HEK293T (cell line): Measurements from ENCODE around the gene KDELR1.
"Not testable (repeated sequence)": the region's sequence is repeated elsewhere in the genome, so short reads cannot be mapped to it uniquely, and the experiment has no call there.

Source experiments
- CTCF ChIA-PET: fragments of 350-600 bp; formaldehyde crosslinking; extraction: SDS; loops from one replicate; lab custom pipeline; 2021; ENCODE audit warnings: antibody characterized with exemption, inconsistent platforms; lab: Yijun Ruan, JAX
- POLR2A ChIA-PET: fragments of 350-600 bp; formaldehyde crosslinking; extraction: SDS; loops from one replicate; lab custom pipeline; 2020; ENCODE audit warnings: antibody characterized with exemption, inconsistent platforms; lab: Yijun Ruan, JAX
- DNase-seq: peaks from one replicate; pipeline ENCODE4 v3.0.0; 2012; ENCODE audit warnings: mixed read lengths; ENCODE audit errors: extremely low spot score
- ARNT ChIP-seq: fragments of 450-650 bp; IDR thresholded peaks from 2 replicates; pipeline ENCODE4 v1.6.1; 2017; ENCODE audit warnings: mild to moderate bottlenecking
- BHLHE40 ChIP-seq: fragments of 450-650 bp; IDR thresholded peaks from 2 replicates; pipeline ENCODE4 v1.6.1; 2016; ENCODE audit warnings: mild to moderate bottlenecking, moderate library complexity, borderline replicate concordance
- CTBP1 ChIP-seq: fragments of 450-650 bp; IDR thresholded peaks from 2 replicates; pipeline ENCODE4 v1.6.1; 2016; ENCODE audit warnings: borderline replicate concordance
- ELF4 ChIP-seq: fragments of 450-650 bp; IDR thresholded peaks from 2 replicates; pipeline ENCODE4 v1.6.1; 2017; ENCODE audit warnings: antibody characterized with exemption
- FOXA1 ChIP-seq: fragments of 450-650 bp; IDR thresholded peaks from 2 replicates; pipeline ENCODE4 v1.6.1; 2016; ENCODE audit warnings: mild to moderate bottlenecking
- FOXK2 ChIP-seq: fragments of 450-650 bp; IDR thresholded peaks from 2 replicates; pipeline ENCODE4 v1.6.1; 2016; ENCODE audit warnings: mild to moderate bottlenecking
- FOXM1 ChIP-seq: fragments of 450-650 bp; IDR thresholded peaks from 2 replicates; pipeline ENCODE4 v1.6.1; 2017; ENCODE audit warnings: mild to moderate bottlenecking, borderline replicate concordance
- HDGF ChIP-seq: fragments of 450-650 bp; IDR thresholded peaks from 2 replicates; pipeline ENCODE4 v1.6.1; 2017; ENCODE audit warnings: antibody characterized with exemption, borderline replicate concordance
- L3MBTL2 ChIP-seq: fragments of 450-650 bp; conservative IDR thresholded peaks from 2 replicates; pipeline ENCODE4 v1.6.1; 2016; ENCODE audit warnings: mild to moderate bottlenecking
- LEF1 ChIP-seq: fragments of 450-650 bp; IDR thresholded peaks from 2 replicates; pipeline ENCODE4 v1.6.1; 2017; ENCODE audit warnings: mild to moderate bottlenecking, borderline replicate concordance
- NFRKB ChIP-seq: fragments of 450-650 bp; IDR thresholded peaks from 2 replicates; pipeline ENCODE4 v1.6.1; 2016; ENCODE audit warnings: mild to moderate bottlenecking, moderate library complexity
- SP1 ChIP-seq: fragments of 450-650 bp; IDR thresholded peaks from 2 replicates; pipeline ENCODE4 v1.6.1; 2017
- SUZ12 ChIP-seq: fragments of 450-650 bp; IDR thresholded peaks from 2 replicates; pipeline ENCODE4 v1.6.1; 2016; ENCODE audit warnings: mild to moderate bottlenecking
- TARDBP ChIP-seq: fragments of 450-650 bp; IDR thresholded peaks from 2 replicates; pipeline ENCODE4 v1.6.1; 2016
- ZNF384 ChIP-seq: fragments of 450-650 bp; IDR thresholded peaks from 2 replicates; pipeline ENCODE4 v1.6.1; 2016
- TF ChIP-seq, protein P1 (sequence below): fragments of 450-650 bp; IDR thresholded peaks from 2 replicates; pipeline ENCODE4 v1.6.1; 2016

The KDELR1 gene

DNA sequence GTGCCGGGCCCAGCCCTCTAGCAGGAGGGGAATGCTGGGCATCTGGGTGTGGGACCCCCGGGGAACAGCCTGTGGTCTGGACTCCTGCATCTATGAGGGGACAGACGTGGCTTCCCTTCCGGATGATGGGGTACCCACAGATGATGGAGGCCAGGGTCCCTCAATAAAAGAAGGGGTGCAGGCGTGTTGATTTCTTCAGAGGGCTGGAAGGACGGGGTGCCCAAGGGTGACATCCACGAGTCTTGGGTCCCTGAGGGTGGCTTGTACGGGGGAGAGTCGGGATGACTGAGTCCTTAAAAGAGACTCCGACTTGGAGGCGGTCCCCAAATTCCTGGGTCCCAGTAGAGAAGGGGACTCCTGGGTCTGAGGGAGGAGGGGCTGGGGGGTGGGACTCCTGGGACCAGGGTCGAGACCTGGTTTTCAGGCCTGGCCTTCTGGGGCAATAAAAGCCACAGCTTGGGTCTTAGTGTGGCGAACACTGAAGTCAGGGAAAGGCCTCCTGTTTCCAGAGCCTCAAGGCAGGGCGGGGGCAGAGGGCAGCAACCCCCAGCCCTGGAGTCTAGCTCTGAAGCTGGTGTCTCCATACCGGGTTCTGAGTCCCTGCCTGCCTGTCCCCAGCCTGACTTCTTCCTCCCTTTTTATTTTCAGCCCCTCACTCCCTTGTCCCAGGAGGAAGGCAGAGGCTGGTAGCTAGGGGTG is 1.7 kb upstream of the KDELR1 start:
- CTCF ChIA-PET = interaction anchor here (1.0 kb wide), 1 partner anchor 11 kb away, joined by 3 read pairs; no protein-coding TSS in a partner anchor
- TF ChIP-seq TARDBP = no peak
- TF ChIP-seq NFRKB = no peak
- no peak for TF ChIP-seq FOXA1
- TF ChIP-seq L3MBTL2 = no peak
- TF ChIP-seq SP1 = no peak
- TF ChIP-seq SUZ12 = no peak
- no peak for TF ChIP-seq FOXK2
- no peak for TF ChIP-seq ELF4
- TF ChIP-seq ZNF384 = no peak
- no peak for TF ChIP-seq CTBP1
- no peak for TF ChIP-seq ARNT
- no peak for TF ChIP-seq BHLHE40
- TF ChIP-seq HDGF = no peak
- no peak for TF ChIP-seq FOXM1
- no peak for TF ChIP-seq LEF1
- TF ChIP-seq, protein P1, sequence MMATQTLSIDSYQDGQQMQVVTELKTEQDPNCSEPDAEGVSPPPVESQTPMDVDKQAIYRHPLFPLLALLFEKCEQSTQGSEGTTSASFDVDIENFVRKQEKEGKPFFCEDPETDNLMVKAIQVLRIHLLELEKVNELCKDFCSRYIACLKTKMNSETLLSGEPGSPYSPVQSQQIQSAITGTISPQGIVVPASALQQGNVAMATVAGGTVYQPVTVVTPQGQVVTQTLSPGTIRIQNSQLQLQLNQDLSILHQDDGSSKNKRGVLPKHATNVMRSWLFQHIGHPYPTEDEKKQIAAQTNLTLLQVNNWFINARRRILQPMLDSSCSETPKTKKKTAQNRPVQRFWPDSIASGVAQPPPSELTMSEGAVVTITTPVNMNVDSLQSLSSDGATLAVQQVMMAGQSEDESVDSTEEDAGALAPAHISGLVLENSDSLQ = no peak
- POLR2A ChIA-PET = interaction anchor here (0.6 to 1.5 kb wide), 3 partner anchors 30 to 53 kb away, joined by 3 to 7 read pairs (median 4); partner anchors contain the start of gene GRWD1
- no peak for DNase-seq

DNA sequence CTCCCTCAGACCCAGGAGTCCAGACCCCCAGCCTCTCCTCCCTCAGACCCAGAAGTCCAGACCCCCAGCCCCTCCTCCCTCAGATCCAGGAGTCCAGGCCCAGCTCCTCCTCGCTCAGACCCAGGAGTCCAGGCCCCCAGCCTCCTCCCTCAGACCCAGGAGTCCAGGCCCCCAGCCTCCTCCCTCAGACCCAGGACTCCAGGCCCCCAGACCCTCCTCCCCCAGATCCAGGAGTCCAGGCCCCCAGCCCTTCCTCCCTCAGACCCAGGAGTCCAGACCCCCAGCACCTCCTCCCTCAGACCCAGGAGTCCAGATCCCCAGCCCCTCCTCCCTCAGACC is 624 bp upstream of the KDELR1 start:
- ChIA-PET CTCF (interaction anchor here (0.8 to 1.9 kb wide), 8 partner anchors 8 to 53 kb away, joined by 3 to 10 read pairs (median 4); partner anchors contain the start of gene GRWD1), POLR2A (interaction anchor here (0.8 to 2.1 kb wide), 13 partner anchors 8 to 195 kb away, joined by 3 to 31 read pairs (median 4); partner anchors contain the start of genes SYNGR4 and TMEM143)
- DNase-seq = not testable (repeated sequence)

DNA sequence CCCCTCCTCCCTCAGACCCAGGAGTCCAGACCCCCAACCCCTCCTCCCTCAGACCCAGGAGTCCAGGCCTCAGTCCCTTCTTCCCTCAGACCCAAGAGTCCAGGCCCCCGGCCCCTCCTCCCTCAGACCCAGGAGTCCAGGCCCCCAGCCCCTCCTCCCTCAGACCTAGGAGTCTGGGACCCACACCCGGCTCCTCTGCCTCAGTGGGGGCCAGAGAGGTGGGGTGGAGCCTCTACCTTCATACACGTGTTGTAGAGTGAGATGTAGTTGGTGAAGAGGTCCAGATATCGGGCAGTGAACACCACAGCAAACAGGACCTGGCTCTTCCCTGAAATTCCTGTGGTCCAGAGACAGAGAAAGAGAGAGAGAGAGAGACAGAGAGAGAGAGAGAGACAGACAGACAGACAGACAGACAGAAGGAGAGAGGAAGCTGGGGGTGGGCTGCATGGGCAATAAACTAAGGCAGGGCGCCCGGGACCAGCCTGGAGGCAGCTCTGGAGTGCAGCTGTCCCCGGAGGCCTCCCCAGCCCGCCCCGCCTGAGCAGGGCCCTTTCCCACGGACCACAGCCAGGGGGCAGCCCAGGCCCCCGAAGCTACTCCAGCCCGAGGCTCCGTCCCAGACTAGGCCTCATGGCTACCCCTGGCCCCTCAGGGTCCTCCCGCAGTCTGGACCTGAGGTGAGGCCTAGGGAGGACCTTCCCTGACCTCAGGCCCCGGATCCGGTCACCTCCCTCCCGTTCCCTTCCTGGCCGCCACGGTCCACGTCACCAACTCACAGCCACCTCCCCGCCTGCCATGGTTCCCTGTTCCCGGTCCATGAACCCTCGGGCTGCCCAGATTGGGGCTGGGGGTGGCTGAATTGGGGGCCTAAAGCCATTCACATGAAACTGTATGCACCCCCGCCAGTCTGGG is 907 bp downstream of the KDELR1 start:
- no peak for TF ChIP-seq ZNF384
- TF ChIP-seq FOXA1 = no peak
- no peak for TF ChIP-seq LEF1
- TF ChIP-seq, protein P1 = no peak
- no peak for TF ChIP-seq FOXK2
- no peak for TF ChIP-seq FOXM1
- TF ChIP-seq CTBP1 = no peak
- no peak for TF ChIP-seq HDGF
- no peak for TF ChIP-seq SUZ12
- no peak for TF ChIP-seq SP1
- no peak for TF ChIP-seq ARNT
- DNase-seq = peak; percentile 69
- ChIA-PET CTCF (interaction anchor here (0.6 to 1.9 kb wide), 9 partner anchors 10 to 193 kb away, joined by 3 to 10 read pairs (median 3); partner anchors contain the start of genes GRWD1, SYNGR4 and TMEM143), POLR2A (interaction anchor here (0.6 to 2.1 kb wide), 13 partner anchors 9 to 229 kb away, joined by 3 to 31 read pairs (median 4); partner anchors contain the start of genes RPL18, SPHK2, SYNGR4 and TMEM143)

DNA sequence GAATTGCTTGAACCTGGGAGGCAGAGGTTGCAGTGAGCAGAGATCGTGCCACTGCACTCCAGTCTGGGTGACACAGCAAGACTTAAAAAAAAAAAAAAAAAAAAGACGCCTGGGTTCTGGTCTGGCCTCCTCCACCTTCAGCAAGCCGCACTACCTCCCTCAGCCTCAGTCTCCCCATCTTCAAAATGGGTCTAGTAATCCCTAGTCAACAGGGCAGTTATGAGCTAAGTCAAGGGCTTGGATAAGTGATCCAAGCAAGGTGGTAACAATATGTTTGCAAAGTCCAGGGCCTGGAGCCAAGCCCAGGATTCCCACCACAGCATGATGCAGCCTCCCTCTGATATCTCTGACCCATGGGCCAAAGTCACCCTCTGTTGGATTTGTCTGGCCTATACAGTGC is 4.4 kb downstream of the KDELR1 start:
- no peak for DNase-seq
- CTCF ChIA-PET = no interaction called here
- TF ChIP-seq TARDBP (no peak), L3MBTL2 (no peak), CTBP1 (no peak), FOXK2 (no peak)
- POLR2A ChIA-PET = interaction anchor here (0.6 kb wide), 1 partner anchor 8 kb away, joined by 3 read pairs; no protein-coding TSS in a partner anchor

DNA sequence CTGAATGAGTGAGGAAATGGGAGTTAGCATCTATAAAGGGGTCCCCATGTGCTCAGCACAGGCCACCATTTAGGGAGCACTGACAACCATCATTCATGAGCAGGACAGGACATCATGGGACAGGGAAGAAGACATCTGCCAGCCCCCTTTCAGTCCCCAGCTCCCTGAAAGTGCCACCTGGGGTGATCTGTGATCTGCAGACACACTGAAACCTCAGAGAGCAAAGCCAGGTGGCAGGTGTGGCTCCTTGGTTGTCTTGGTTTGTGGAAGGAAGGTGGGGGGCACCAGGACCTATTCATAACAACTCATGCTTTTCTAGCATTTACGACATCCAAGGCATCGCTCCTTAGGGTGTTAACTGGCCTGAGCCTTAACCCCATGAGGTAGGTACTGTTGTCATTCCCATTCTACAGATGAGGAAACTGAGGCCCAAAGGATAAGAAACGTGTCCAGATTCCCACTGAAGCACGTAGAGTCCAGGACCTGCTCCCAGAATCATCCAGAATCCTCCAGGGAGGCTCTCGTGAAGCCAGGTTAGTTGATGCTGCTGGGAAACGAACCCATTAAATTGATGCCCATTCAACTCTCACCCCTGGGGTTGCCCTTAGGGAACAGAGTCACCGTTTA is 5.8 kb downstream of the KDELR1 start:
- CTCF ChIA-PET = no interaction called here
- no peak for DNase-seq
- no peak for TF ChIP-seq HDGF
- no peak for TF ChIP-seq LEF1
- TF ChIP-seq ZNF384 = no peak
- TF ChIP-seq CTBP1 = no peak
- no peak for TF ChIP-seq ARNT
- no peak for TF ChIP-seq ELF4
- no peak for TF ChIP-seq SUZ12
- TF ChIP-seq, protein P1 = no peak
- no peak for TF ChIP-seq TARDBP
- TF ChIP-seq FOXK2 = no peak
- TF ChIP-seq SP1 = no peak
- no peak for TF ChIP-seq FOXA1
- TF ChIP-seq BHLHE40 = no peak
- no peak for TF ChIP-seq NFRKB
- POLR2A ChIA-PET = interaction anchor here (0.9 kb wide), 1 partner anchor 22 kb away, joined by 5 read pairs; the partner anchor contains the start of genes SYNGR4 and TMEM143
